Epithelial cell of prostate (primary cell): ENCODE data around the gene FLT4.

Source experiments
- DNase-seq: peaks from one replicate; pipeline ENCODE4 v3.0.0-alpha.2; 2011; ENCODE audit warnings: low read depth, low spot score
- H3K27ac ChIP-seq: fragments of 450-650 bp; 2 replicates; pipeline ENCODE4 v1.5.1; 2017; ENCODE audit warnings: mild to moderate bottlenecking

Gene FLT4

DNA sequence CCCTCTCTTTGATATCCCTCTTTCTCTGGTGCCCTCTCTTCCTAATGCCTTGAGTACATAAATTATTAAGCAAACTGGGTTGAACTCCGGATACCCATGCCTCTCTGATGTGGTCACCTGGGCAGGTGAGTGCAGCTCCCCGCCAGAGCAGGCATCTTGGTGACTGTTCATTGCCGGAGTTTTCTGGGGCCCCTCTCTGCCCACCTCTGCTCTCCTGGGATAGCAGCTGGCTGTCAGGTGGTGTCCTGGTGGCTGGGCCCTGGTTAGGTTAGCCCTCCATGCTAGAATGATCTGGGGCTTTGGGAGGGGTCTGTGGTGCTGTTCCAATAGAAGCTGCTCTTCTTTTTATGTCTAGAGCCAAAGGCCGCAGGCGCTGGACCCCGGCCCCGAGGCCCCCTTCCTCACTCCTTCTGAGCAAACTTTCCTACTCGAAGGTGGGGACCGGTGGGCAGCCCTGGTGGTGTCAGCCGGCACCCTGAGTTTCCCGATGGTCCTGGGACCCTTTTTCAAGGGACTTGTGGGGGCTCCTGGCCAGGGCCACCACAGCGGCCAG lies 53.2 kb downstream of the FLT4 start:
- no peak overlapping the region for H3K27ac ChIP-seq
- DNase-seq = no peak

GRCh38 chr5:180595381-180596114 lies 53.9 kb downstream of the FLT4 start:
- DNase-seq = no peak
- no peak overlapping the region for H3K27ac ChIP-seq

DNA sequence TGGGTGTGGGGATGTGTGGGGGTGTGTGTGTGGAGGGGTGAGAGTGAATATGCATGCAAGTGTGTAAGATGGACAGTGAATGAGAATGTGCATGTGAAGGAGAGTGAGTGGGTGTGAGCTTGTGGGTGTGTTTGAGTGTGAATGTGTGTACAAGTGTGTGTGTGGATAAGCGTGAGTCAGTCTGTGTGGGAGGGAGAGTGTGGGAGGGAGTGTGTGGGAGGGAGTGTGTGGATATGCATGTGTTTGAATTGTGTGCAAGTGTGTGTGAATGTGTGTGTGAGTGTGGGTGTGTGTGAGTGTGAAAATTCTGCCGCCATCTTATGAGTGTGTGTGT lies 54.4 kb downstream of the FLT4 start:
- no peak for DNase-seq
- no peak overlapping the region for H3K27ac ChIP-seq

DNA sequence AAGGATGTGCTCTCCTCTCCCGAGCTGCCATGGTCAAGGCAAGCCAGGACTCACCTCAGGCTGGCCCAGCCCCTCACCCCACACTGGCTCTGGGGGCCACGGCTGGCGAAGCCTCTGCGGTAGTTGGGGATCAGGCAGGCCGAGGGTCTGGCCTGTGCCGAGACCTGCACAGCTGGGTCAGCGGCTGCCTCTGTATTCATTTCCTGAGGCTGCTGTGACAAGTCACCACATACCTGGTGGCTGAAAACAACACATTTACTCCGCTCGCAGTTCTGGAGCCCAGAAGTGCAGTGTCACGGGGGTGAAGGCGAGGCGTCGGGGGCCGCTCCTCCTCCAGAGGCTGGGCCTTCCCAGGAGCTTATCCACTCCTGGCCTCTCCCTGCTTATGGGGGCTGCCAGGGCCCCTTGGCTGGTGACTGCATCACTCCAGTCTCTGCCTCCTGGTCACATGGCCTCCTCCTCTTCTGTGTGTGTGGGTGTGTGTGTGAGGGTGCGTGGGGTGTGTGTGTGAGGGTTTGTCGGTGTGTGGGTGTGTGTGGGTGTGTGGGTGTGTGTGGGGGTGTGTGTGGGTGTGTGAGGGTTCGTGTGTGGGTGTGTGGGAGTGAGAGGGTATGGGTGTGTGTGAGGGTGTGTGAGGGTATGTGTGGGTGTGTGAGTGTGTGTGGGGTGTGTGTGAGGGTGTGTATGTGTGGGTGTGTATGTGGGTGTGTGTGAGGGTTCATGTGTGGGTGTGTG lies 54.9 kb downstream of the FLT4 start:
- H3K27ac ChIP-seq = no peak overlapping the region
- no peak for DNase-seq

- no peak overlapping the region for H3K27ac ChIP-seq
- DNase-seq = no peak
Observed at GRCh38 chr5:180593446-180594206, 55.8 kb downstream of the FLT4 start.

GRCh38 chr5:180592176-180592575 lies 57.2 kb downstream of the FLT4 start:
- no peak overlapping the region for H3K27ac ChIP-seq
- no peak for DNase-seq

GRCh38 chr5:180591311-180591887 lies 58.0 kb downstream of the FLT4 start, which contains the start of gene SCGB3A1:
Gene SCGB3A1 (minus strand): TSS chr5:180591499. CDS start chr5:180591462, 37 bp downstream.
- no peak for DNase-seq
- H3K27ac ChIP-seq = no peak within 1 kb of the TSS

DNA sequence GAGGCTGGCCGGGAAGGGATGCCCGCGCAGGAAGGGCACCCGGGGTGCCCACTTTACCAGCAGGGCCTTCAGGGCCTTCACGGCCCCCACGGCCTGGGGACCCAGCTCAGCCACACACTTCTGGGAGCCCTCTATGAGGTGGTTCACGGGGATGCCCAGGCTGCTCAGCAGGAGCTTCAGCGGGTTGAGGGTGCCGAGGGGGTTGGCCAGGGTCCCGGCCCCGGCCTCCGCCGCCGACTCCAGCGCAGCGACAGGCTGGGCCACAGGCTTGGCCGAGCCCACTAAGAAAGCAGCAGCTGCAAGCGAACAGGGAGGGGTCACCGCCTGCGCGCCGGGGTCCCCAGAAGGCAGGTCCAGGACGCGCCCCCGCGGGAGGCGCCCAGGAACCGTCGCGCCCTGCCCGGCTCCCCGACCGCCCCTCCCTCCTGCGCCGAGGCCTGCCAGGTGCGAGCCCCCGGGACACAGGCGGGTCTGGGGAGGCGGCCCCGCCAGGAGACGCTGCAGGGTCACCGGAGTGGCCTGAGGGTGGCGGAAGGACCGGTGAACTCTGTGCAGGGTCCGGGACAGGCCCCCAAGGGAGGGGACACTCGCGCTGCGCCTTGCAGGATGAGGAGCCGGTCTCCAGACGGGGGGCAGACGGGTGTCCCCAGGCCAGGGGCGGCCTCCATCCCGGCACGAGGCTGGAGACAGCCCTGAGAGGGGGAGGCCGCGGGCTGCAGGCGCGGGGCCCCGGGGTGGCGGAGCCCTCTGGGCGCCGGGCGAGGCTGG lies 58.7 kb downstream of the FLT4 start:
- no peak for DNase-seq
- no peak overlapping the region for H3K27ac ChIP-seq

- no peak overlapping the region for H3K27ac ChIP-seq
- no peak for DNase-seq
Observed at GRCh38 chr5:180589771-180590542, 59.4 kb downstream of the FLT4 start.

GRCh38 chr5:180586870-180587269 lies 62.5 kb downstream of the FLT4 start:
- H3K27ac ChIP-seq = no peak overlapping the region

GRCh38 chr5:180586204-180586603 lies 63.2 kb downstream of the FLT4 start:
- H3K27ac ChIP-seq = no peak overlapping the region
- DNase-seq = no peak

More at GRCh38 chr5:180586870-180587269, 62.5 kb downstream of the FLT4 start:
- no peak for DNase-seq

GRCh38 chr5:180583738-180584137 lies 65.7 kb downstream of the FLT4 start:
- DNase-seq = no peak
- no peak overlapping the region for H3K27ac ChIP-seq

GRCh38 chr5:180580681-180581080 lies 68.7 kb downstream of the FLT4 start:
- DNase-seq = no peak
- no peak overlapping the region for H3K27ac ChIP-seq

GRCh38 chr5:180575571-180575970 lies 73.8 kb downstream of the FLT4 start:
- no peak overlapping the region for H3K27ac ChIP-seq
- DNase-seq = no peak

DNA sequence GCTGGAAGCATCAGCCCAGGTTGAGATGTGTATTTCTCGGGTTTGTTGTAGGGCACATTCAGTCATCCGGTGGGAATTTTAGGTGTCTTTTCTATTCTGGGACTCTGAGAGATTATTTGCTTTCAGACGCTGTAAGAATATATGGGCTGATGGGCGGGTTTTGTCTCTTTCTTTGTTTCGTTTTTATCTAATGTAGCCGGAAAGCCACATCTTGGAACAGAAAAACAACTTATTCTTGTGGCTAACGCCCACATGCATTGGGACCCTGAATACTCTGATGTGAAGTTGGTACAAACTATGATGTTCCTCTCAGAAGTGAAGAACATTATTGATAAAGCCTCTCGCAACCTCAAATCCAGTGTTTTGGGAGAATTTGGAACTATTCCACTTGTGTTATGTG lies 80.5 kb downstream of the FLT4 start:
- H3K27ac ChIP-seq = no peak overlapping the region
- DNase-seq = no peak

DNA sequence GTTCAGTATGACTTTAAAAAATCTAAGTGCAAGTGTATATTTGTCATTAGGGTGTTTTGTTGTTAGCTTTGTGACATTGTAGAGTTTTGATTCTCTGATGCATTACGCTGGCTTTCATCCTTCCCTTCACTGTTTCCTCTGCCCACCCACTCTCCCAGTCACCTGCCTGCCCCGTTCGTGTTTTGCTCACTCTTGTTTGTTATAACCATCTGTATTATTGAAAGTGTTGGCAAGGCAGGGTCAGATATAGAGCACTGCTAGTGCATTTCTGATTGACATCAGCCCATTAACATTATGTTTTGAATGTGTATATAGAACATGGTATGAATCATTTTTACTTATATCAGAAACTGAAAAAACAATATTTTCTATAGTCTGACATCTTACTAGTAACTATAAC lies 85.4 kb downstream of the FLT4 start:
- DNase-seq = no peak
- H3K27ac ChIP-seq = no peak overlapping the region

- no peak overlapping the region for H3K27ac ChIP-seq
- no peak for DNase-seq
Observed at GRCh38 chr5:180558232-180558631, 91.2 kb downstream of the FLT4 start.

GRCh38 chr5:180557217-180557809 lies 92.1 kb downstream of the FLT4 start:
- DNase-seq = no peak
- no peak overlapping the region for H3K27ac ChIP-seq
